Epidermal melanocyte (primary cell): ENCODE results near the gene TSHZ2.
"Not testable (repeated sequence)": the region's sequence is repeated elsewhere in the genome, so short reads cannot be mapped to it uniquely, and the experiment has no call there.

Source experiments
- DNase-seq: peaks from one replicate; pipeline ENCODE4 v3.0.0; 2011; ENCODE audit warnings: low spot score; ENCODE audit not compliant: insufficient read length

TSHZ2 gene

GRCh38 chr20:53438368-53438767 lies 466.2 kb downstream of the TSHZ2 start:
- no peak for DNase-seq

- DNase-seq, result no peak
Measured at GRCh38 chr20:53439046-53439445, 466.9 kb downstream of the TSHZ2 start.

- no peak for DNase-seq
Measured at GRCh38 chr20:53439616-53440015, 467.5 kb downstream of the TSHZ2 start.

GRCh38 chr20:53444401-53445149 lies 472.4 kb downstream of the TSHZ2 start:
- no peak for DNase-seq

- no peak for DNase-seq
Measured at GRCh38 chr20:53445321-53445731, 473.2 kb downstream of the TSHZ2 start.

- DNase-seq, result no peak
Measured at GRCh38 chr20:53445932-53446331, 473.8 kb downstream of the TSHZ2 start.

- DNase-seq, result no peak
Measured at GRCh38 chr20:53447316-53447715, 475.2 kb downstream of the TSHZ2 start.

- DNase-seq, result no peak
Measured at GRCh38 chr20:53448426-53448825, 476.3 kb downstream of the TSHZ2 start.

- no peak for DNase-seq
Measured at GRCh38 chr20:53448875-53449274, 476.7 kb downstream of the TSHZ2 start.

- no peak for DNase-seq
Measured at GRCh38 chr20:53453076-53453475, 480.9 kb downstream of the TSHZ2 start.

GRCh38 chr20:53454675-53455276 lies 482.6 kb downstream of the TSHZ2 start:
- DNase-seq, result no peak

GRCh38 chr20:53463101-53463972 lies 491.2 kb downstream of the TSHZ2 start:
- no peak for DNase-seq

- no peak for DNase-seq
Measured at GRCh38 chr20:53466279-53466678, 494.1 kb downstream of the TSHZ2 start.

GRCh38 chr20:53468587-53468986 lies 496.4 kb downstream of the TSHZ2 start:
- DNase-seq, result no peak

- not testable (repeated sequence) for DNase-seq
Measured at GRCh38 chr20:53472859-53473258, 500.7 kb downstream of the TSHZ2 start.

GRCh38 chr20:53480913-53481312 lies 508.8 kb downstream of the TSHZ2 start:
- no peak for DNase-seq

- DNase-seq, result no peak
Measured at GRCh38 chr20:53487461-53488200, 515.5 kb downstream of the TSHZ2 start.

GRCh38 chr20:53488775-53489272 lies 516.7 kb downstream of the TSHZ2 start:
- no peak for DNase-seq

- no peak for DNase-seq
Measured at GRCh38 chr20:53489528-53489927, 517.4 kb downstream of the TSHZ2 start.

- DNase-seq, result no peak
Measured at GRCh38 chr20:53490620-53491019, 518.5 kb downstream of the TSHZ2 start.

GRCh38 chr20:53491462-53491861 lies 519.3 kb downstream of the TSHZ2 start:
- DNase-seq, result no peak
